RWPE2 (cell line): ENCODE measurements around the gene NMNAT3.

Source experiments
- ATAC-seq: fragments of 200-7000 bp; cut with Tn5 transposase; 3 replicates; pipeline ENCODE4 v1.9.1; 2021; ENCODE audit warnings: low read depth
- DNase-seq: peaks from one replicate; pipeline ENCODE4 v3.0.0-alpha.2; 2020; ENCODE audit warnings: low spot score
- H3K27ac ChIP-seq: fragments of 450-650 bp; 2 replicates; pipeline ENCODE4 v1.5.1; 2017; ENCODE audit warnings: mild to moderate bottlenecking; ENCODE audit not compliant: poor library complexity, severe bottlenecking
- H3K27me3 ChIP-seq: fragments of 250-450 bp; sonication (Bioruptor Pico); 2 replicates; pipeline ENCODE4 v1.5.1; 2021; ENCODE audit warnings: mild to moderate bottlenecking, moderate library complexity; ENCODE audit not compliant: insufficient read depth, poor library complexity, severe bottlenecking
- H3K36me3 ChIP-seq: fragments of 250-450 bp; sonication (Bioruptor Pico); 2 replicates; pipeline ENCODE4 v1.5.1; 2020; ENCODE audit warnings: low read depth, mild to moderate bottlenecking, moderate library complexity
- H3K4me1 ChIP-seq: fragments of 250-450 bp; sonication (Bioruptor Pico); 2 replicates; pipeline ENCODE4 v1.5.1; 2021; ENCODE audit warnings: mild to moderate bottlenecking, moderate library complexity; ENCODE audit not compliant: insufficient read depth, poor library complexity, severe bottlenecking
- H3K4me3 ChIP-seq: fragments of 250-450 bp; sonication (Bioruptor Pico); 2 replicates; pipeline ENCODE4 v1.5.1; 2021; ENCODE audit warnings: mild to moderate bottlenecking, moderate library complexity; ENCODE audit not compliant: severe bottlenecking
- H3K9me3 ChIP-seq: fragments of 250-450 bp; sonication (Bioruptor Pico); 2 replicates; pipeline ENCODE4 v1.5.1; 2021; ENCODE audit warnings: mild to moderate bottlenecking, moderate library complexity; ENCODE audit not compliant: severe bottlenecking
- TF ChIP-seq, protein P1 (sequence below): fragments of 450-650 bp; IDR thresholded peaks from one replicate; pipeline ENCODE4 v1.5.1; 2017; ENCODE audit warnings: mild to moderate bottlenecking, moderate library complexity; ENCODE audit not compliant: poor library complexity, severe bottlenecking

Gene NMNAT3

DNA sequence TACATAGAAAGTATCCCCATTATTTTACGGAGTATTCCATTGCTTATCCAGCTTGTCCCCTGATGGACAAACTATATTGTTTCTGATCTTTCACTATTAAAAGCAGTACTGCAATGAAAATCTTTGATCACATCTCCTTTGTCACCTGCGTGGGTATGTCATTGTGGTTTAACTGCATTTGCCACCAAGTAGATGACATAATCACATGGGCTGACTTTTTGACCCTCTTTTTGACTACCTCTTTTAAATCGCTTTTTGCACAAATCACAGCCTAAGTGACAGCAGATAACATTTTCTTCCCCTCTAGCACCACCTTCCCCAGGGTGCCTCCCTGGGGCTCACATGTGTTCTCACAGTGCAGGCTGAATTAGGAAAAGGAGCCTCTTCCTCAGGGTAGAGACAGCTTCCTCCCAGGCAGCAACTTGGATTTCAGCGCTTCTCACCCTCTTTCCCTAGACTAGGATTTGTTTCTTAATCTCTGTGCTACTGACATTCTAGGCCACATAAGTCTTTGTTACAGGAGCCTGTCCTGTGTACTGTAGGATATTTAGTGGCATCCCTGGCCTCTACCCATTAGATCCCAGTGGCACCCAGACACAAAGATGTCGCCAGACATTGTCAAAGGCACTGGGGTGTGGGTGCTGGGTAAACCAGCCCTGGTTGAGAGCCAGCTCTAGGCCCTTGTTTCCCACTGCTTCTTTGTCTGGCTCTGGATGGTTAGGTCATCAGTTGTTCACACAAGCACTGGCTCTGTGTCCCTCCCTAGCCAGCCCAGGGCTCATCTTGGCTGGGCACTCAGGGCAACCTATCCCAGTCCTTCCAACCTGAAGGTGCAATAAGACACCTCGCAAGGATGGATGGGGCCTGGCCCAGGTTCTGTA, 136.9 kb downstream of the NMNAT3 start:
- no peaks in the 10 kb centered on the region for H3K9me3 ChIP-seq
- TF ChIP-seq, protein P1, sequence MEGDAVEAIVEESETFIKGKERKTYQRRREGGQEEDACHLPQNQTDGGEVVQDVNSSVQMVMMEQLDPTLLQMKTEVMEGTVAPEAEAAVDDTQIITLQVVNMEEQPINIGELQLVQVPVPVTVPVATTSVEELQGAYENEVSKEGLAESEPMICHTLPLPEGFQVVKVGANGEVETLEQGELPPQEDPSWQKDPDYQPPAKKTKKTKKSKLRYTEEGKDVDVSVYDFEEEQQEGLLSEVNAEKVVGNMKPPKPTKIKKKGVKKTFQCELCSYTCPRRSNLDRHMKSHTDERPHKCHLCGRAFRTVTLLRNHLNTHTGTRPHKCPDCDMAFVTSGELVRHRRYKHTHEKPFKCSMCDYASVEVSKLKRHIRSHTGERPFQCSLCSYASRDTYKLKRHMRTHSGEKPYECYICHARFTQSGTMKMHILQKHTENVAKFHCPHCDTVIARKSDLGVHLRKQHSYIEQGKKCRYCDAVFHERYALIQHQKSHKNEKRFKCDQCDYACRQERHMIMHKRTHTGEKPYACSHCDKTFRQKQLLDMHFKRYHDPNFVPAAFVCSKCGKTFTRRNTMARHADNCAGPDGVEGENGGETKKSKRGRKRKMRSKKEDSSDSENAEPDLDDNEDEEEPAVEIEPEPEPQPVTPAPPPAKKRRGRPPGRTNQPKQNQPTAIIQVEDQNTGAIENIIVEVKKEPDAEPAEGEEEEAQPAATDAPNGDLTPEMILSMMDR = no peak
- DNase-seq (no peak), ATAC-seq (no peak)
- H3K4me3 ChIP-seq = no peak overlapping the region
- H3K27ac ChIP-seq = no peak overlapping the region
- no peaks in the 10 kb centered on the region for H3K36me3 ChIP-seq
- no peaks in the 10 kb centered on the region for H3K27me3 ChIP-seq
- H3K4me1 ChIP-seq = peaks cover 8% of the 10 kb centered on the region

DNA sequence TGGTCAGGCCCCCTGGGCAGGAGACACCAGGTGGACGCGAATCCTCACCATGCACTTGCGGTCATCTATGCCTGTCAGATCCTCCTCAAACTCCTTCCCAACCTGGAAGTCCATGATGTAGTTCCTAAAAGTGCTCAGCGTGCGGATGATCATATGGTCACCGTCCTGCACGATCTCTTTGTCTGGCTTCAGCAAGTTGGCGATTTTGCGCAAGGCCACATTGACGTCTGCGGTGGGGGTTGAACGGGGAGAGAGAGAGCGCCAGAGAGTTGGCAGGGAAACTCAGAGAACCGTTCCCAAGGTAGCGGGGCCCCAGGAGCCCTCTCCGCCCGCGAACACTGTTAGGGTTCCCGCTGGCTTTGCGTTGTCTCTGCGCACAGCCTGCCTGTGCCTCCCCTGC, 139.0 kb downstream of the NMNAT3 start:
- Histone ChIP-seq H3K27me3 (no peaks in the 10 kb centered on the region), H3K4me3 (no peak overlapping the region), H3K36me3 (no peaks in the 10 kb centered on the region), H3K27ac (peak overlapping the region; percentile 12), H3K4me1 (peaks cover 28% of the 10 kb centered on the region), H3K9me3 (no peaks in the 10 kb centered on the region)
- TF ChIP-seq, protein P1 = no peak
- DNase-seq = no peak
- ATAC-seq = no peak

DNA sequence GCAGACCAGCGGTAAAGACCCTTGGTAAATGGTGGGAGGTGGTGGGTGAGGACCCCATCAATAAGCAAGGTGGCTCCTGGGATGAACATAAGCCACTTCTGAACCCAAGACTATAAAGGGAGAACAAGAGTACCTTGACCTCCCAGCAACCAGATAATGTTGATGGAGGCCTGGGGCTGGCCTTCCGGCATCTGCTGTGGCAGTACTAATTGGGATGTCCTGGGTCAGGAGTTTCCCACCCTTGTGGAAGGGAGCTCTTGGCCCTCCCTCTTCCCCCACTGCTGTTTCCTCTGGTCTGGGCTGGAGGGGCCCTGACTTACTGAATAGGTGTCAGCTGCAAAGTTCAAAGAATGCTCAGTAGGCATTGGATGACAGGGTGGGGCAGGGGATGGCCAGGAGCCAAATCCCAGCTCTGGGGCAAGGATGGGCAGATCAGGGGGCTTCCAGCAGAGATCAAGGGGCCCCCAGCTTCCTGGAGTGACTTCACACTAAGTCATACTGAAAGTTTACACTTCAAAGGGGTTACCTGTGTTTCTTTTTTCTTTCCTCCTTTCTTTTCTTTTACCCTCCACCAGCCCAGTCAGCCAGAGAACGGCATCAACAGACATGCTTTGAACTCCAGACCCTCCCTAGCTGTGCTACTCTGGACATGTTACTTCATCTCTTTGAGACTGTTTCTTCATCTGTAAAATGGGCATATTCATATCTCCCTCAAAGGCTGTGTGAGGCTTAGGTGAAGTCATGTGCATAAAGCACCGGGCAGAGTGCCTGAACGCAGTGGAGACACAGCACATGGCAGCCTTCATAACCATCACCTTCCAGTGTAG, 139.8 kb downstream of the NMNAT3 start:
- Histone ChIP-seq H3K4me3 (no peak overlapping the region), H3K36me3 (no peaks in the 10 kb centered on the region), H3K4me1 (peaks cover 34% of the 10 kb centered on the region), H3K9me3 (no peaks in the 10 kb centered on the region), H3K27ac (peak overlapping the region; percentile 27), H3K27me3 (no peaks in the 10 kb centered on the region)
- DNase-seq = no peak
- TF ChIP-seq, protein P1 = no peak
- ATAC-seq = no peak

DNA sequence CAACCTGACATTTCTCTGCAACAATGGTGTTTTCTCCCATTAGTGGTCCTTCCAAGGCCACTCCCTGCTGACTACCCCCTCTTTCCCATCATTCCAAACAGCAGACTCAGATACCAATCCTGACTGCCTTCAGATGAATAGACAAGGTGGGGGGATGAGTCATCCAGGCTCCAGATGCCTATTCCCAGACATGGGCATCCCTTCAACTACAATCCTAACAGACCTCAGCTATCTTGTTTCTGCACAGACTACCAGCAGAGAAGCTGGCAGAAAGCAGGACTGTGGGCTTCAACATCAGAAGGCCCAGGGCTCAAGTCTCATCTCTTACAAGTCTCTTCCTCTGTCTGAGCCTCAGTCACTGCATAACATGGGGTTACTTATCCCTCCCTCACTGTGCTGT, 140.4 kb downstream of the NMNAT3 start:
- H3K4me3 ChIP-seq = no peak overlapping the region

More for the DNA sequence above, 140.4 kb downstream of the NMNAT3 start:
- no peaks in the 10 kb centered on the region for H3K36me3 ChIP-seq
- H3K27ac ChIP-seq = peak overlapping the region; percentile 27
- peaks cover 34% of the 10 kb centered on the region for H3K4me1 ChIP-seq
- DNase-seq = no peak
- TF ChIP-seq, protein P1 = no peak
- peak; percentile 59 for ATAC-seq
- no peaks in the 10 kb centered on the region for H3K9me3 ChIP-seq
- no peaks in the 10 kb centered on the region for H3K27me3 ChIP-seq
